ENCODE results near the gene ATP5PF. TPM values are rescaled to one million over a fixed set of nuclear protein-coding genes. Genes with fewer than 3 reads are reported as not detected.

ATP5PF gene
- total RNA-seq, 1 donor: 36.2 TPM

Other genes starting within 250 kb of the ATP5PF start
- 26.5 and 28.2 TPM in 2 replicates for gene MRPL39, start 127.4 kb downstream of the ATP5PF start, total RNA-seq
- 0.88 and 1.1 TPM in 2 replicates for gene JAM2, start 95.6 kb downstream of the ATP5PF start, total RNA-seq
- 28.0 and 28.6 TPM in 2 replicates for gene GABPA, start 68 bp upstream of the ATP5PF start, total RNA-seq